OCI-LY3 (cell line): ENCODE measurements around the gene NEK8.

ENCODE experiments used
- CTCF ChIP-seq: fragments of 200-600, 300-600 bp; sonication (generic); IDR thresholded peaks from 2 replicates; pipeline ENCODE4 v1.5.1; 2014; ENCODE audit warnings: antibody characterized with exemption, low read length, low read depth
- EZH2phosphoT487 ChIP-seq: fragments of 200-600 bp; shearing (Covaris generic); IDR thresholded peaks from 2 replicates; pipeline ENCODE4 v1.6.1; 2018; ENCODE audit warnings: antibody characterized with exemption, mixed run types, low read depth

- TF ChIP-seq CTCF: no peak
- no peak for TF ChIP-seq EZH2phosphoT487
These were observed 3.4 kb upstream of the NEK8 start for GRCh38 chr17:28725166-28725659.
